Stimulated activated CD8-positive, alpha-beta memory T cell treated with anti-CD3 and anti-CD28 coated beads, Interleukin-12 subunit alpha, Interleukin-12 subunit beta, amount 100 ng/mL, for 1 hour (primary cell): ENCODE results near the gene SPDYE9.
"Not testable (repeated sequence)": the region's sequence is repeated elsewhere in the genome, so short reads cannot be mapped to it uniquely, and the experiment has no call there.

Source experiments
- DNase-seq: peaks from one replicate; pipeline ENCODE4 v3.0.0-alpha.2; 2020; ENCODE audit warnings: low read depth

Gene SPDYE9, protein sequence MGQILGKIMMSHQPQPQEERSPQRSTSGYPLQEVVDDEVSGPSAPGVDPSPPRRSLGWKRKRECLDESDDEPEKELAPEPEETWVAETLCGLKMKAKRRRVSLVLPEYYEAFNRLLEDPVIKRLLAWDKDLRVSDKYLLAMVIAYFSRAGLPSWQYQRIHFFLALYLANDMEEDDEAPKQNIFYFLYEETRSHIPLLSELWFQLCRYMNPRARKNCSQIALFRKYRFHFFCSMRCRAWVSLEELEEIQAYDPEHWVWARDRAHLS

DNA sequence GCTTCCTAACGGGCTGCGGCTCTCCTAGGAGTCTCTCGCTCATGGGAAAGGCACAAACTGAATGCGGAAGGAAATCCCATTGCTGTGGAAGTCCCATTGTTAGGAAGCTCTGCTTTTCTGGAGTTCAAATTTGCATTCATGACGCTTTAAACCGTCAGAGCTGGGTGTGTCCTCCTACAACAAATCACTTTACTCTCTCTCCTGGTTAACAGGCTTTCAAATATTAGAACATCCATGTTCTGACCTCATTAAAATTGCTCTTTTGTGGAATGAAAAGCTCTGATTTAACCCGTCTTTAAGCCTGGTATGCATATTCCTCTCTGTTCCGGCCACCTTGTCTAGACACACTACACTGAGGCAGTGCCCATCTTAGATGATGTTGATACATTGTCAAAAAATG, at the start of gene SPDYE9:
Gene SPDYE9 (minus strand): TSS at position 101 of the 400 bp plus-strand sequence. CDS start 1,800 bp downstream, outside the sequence.
- DNase-seq: not testable (repeated sequence)

DNA sequence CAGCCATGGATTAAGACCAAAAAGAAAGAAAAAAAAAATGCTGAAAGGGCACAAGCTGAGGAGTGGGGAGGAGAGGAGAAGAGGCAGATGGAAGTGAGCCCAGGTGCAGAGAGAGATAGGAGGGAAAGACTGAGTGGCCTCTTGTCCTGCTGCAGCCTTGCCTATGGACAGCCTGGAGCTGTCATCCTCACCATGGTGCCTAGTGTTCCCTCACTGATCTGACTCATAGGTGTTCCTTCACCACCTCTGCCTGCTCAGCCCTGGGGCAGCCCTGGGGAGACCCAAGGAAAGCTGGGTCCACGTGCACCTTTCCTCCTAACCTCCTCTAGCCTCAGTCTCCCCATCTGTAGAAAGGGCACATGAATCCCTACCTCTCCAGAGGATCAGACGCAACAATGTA, 49.0 kb upstream of the SPDYE9 start:
- DNase-seq: not testable (repeated sequence)

DNA sequence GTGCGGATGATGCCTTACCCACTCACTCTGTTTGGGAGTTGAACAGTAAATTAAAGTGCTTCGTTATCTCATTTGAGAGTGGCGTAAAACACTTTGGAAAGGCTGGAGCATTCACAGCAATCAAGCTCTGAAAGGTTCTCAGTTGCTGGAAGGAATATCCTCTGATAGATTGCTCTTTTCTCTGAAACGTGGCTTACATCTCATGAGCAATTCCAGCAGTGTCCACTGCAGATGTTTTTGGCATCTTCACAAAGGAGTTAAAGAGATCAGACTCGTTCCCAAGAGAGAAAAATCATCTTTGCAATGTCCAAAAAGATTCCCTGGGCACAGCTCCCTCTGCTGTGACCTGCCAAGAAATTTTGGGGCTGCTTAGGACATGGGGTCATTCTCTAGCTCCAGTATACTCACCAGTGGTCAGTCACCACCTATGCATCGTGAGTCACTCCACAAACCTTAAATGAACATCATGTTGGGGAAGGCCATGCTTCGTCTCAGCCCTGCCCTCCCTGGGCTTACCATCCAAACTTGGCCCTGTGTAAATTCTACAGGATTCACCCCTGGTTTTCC, 46.9 kb upstream of the SPDYE9 start:
- DNase-seq: not testable (repeated sequence)

DNA sequence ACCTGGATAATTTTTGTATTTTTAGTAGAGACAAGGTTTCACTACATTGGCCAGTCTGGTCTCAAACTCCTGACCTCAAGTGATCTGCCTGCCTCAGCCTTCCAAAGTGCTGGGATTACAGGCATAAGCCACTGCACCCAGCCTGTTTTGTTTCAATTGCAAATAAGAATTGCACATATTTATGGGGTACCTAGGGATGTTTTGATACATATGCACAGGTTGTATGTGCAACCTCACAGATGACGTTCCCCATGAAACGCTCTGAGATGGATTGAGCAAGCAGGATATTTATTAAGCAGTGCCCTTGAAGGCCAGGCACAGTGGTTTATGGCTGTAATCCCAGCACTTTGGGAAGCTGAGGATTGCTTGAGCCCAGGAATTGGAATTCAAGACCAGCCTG, 44.8 kb upstream of the SPDYE9 start:
- not testable (repeated sequence) for DNase-seq

DNA sequence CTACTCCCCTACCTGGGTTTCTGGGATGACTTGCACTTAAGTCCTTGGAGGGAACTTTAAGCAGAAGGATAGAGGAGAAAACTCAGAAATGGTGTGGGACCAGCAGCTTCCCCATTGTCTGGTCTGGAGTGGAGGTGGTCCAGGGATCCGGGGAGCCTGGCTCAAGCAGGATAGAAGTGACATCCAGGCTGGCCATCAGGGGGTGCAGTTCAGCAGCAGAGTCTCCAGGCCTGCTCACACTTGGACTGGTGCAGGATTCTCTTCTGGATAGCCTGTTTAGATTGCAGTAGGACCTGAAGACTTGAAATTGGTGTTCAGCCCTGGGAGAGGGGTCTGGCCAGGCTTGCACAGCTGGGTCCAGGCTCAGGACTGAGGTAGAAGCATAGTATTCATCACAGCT, 38.3 kb upstream of the SPDYE9 start:
- DNase-seq: not testable (repeated sequence)

DNA sequence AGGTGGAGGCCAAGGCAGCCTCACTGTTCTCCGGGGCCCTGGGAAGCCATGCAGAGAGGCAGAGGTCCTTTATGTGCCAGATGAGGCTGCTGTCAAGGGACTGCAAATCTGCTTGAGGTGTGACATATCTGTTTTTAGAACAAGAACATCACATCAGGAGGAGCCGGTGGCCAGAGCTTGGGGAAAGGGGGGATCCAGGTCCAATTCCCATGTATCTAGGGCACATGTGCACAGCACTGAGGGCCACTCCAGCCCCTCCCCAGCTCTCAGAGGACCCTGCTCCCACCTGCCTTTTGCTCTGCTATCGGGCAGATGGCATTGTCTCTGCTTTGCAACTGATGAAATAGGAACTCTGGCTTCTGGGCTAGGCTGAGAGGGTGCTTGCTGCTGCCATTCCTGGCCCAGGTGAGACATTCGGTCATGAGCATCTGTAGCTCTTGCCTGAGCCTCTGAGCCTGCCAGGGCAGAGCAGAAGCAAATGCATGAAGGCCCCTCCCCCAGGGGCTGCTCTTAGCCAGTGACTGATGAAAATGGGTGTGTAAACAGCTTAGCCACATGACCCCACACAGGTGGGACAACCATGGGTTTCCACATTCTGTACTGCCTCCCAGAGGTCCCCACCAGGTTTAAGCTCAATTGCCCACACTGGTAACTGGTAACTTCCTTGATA, 37.1 kb upstream of the SPDYE9 start:
- DNase-seq: not testable (repeated sequence)

DNA sequence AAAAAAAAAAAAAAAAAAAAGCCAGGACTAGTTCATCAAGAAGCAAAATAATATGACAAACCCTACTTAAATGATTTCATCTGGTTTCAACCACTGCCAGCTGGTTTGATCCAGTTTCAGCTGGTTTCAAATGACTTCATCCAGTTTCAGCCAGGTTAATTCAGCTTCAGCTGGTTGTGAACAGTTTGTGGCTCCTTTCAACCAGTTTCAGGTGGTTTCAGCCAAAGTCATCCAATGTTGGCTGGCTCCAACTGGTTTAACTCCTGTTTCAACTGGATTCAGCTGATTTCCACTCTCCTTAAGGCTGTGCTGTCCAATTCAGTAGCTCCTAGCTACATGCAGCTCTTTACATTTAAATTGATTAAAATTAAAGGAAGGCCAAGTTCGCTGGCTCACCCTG, 32.3 kb upstream of the SPDYE9 start:
- DNase-seq: not testable (repeated sequence)

DNA sequence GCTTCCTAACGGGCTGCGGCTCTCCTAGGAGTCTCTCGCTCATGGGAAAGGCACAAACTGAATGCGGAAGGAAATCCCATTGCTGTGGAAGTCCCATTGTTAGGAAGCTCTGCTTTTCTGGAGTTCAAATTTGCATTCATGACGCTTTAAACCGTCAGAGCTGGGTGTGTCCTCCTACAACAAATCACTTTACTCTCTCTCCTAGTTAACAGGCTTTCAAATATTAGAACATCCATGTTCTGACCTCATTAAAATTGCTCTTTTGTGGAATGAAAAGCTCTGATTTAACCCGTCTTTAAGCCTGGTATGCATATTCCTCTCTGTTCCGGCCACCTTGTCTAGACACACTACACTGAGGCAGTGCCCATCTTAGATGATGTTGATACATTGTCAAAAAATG, 28.0 kb downstream of the SPDYE9 start, which contains the start of gene SPDYE11:
Gene SPDYE11 (minus strand): TSS at position 101 of the 400 bp plus-strand sequence. CDS start 1,800 bp downstream, outside the sequence.
- DNase-seq: not testable (repeated sequence)

DNA sequence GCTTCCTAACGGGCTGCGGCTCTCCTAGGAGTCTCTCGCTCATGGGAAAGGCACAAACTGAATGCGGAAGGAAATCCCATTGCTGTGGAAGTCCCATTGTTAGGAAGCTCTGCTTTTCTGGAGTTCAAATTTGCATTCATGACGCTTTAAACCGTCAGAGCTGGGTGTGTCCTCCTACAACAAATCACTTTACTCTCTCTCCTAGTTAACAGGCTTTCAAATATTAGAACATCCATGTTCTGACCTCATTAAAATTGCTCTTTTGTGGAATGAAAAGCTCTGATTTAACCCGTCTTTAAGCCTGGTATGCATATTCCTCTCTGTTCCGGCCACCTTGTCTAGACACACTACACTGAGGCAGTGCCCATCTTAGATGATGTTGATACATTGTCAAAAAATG, 56.2 kb downstream of the SPDYE9 start, which contains the start of gene SPDYE8:
Gene SPDYE8 (minus strand): TSS at position 101 of the 400 bp plus-strand sequence. CDS start 1,800 bp downstream, outside the sequence.
- not testable (repeated sequence) for DNase-seq
